ENCODE measurements around the gene BMERB1.

The BMERB1 gene

DNA sequence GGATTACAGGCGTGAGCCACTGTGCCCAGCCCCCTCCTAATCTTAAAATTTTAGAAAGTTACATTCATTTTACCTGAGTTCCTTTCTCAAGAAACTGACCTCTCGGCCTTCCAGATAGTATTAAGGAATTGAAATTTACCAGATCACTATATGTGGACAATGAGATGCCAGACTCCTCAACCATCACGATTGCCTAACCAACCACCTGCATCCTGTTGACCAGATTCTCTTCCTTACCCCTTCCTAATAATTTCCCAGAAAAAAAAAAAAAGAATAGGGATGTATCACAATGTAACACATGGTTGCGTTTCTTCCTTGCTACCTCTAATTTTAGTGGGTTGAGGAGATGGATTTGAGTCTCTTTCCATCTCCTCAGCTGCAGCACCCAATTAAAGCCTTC lies 72.1 kb downstream of the BMERB1 start:
- no peak for DNase-seq

DNA sequence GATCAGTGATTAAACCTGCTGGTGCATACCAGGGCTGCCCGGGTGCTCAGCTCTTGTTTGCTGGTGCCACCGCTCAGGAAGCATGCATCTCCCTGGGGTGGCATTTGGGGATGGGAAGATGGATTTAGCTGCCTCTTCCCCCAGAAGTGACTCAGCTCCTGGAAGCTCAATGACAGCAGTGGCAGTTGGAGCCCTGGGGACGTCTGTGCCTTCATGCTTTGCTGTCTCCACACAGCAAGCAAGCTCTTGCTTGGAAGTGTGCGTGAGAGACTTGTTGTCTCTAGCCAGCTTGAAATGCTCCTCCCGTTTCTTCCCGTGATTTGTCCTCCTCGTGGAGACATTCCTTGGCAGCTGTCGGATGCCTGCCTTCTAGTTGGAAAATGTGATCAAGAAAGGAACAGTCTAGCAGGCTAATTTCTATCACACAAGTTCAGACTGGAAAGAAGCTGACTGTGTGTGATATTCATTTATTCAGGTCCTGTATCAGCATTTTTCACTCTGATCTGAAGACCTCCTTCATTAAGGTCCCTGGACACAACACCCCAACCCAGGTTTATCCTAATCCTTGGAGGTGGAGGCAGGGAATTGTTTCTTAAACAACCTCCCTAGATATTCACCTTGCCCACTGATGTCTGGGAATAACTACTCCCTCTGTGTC lies 73.0 kb downstream of the BMERB1 start:
- peak; percentile 71 for DNase-seq

DNA sequence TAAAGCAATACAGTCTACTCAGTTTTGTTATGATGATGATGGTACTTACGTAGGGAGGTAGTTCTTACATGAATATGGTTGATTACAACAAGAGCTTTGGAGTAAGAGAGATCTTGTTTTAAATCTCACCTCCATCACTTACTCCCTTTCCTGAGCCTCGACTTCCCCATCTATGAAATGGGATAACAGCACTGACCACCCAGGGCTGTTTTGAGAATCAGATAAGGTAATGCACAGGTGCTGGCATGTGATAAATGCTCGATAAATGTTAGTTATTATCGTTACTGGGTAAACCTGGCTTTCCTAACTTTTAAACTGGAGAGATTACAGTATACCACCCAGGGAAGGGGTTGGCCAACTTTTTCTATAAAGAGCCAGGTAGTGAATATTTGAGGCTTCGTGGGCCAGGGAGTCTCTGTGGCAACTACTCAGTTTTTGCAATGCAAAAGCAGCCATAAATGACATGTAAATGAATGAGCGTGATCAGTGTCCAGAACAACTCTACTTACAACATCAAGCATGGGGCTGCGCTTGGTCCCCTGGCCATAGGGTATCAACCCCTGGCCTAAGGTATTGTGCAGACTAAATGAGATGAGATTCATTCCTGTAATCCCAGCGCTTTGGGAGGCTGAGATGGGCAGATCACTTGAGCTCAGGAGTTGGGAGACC lies 73.7 kb downstream of the BMERB1 start:
- DNase-seq: no peak

DNA sequence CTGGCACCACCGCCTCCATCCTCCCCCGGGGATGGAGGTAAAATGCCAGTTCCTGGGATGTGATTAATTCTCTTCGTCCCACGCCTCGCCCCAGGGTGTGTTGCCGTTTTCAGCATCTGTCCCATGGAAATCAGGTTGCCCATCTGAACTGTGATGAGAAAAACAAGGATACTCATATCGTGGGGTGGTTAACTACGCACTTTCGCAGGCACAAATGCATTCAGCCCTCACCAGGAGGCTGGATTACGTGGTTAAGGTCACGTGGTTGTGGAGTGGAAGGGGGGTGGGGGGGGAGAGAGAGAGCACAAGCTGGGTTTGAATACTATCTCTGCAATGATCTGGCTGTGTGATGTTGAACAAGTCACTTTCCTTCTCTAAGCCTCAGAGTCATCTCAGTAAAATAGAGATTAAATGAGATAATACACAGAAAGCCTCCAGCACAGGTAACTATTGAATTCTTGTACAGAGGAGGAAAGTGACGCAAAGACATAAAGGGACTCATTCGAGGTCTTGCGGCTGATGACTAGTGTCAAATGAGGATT lies 74.7 kb downstream of the BMERB1 start:
- DNase-seq: peak; percentile 49

DNA sequence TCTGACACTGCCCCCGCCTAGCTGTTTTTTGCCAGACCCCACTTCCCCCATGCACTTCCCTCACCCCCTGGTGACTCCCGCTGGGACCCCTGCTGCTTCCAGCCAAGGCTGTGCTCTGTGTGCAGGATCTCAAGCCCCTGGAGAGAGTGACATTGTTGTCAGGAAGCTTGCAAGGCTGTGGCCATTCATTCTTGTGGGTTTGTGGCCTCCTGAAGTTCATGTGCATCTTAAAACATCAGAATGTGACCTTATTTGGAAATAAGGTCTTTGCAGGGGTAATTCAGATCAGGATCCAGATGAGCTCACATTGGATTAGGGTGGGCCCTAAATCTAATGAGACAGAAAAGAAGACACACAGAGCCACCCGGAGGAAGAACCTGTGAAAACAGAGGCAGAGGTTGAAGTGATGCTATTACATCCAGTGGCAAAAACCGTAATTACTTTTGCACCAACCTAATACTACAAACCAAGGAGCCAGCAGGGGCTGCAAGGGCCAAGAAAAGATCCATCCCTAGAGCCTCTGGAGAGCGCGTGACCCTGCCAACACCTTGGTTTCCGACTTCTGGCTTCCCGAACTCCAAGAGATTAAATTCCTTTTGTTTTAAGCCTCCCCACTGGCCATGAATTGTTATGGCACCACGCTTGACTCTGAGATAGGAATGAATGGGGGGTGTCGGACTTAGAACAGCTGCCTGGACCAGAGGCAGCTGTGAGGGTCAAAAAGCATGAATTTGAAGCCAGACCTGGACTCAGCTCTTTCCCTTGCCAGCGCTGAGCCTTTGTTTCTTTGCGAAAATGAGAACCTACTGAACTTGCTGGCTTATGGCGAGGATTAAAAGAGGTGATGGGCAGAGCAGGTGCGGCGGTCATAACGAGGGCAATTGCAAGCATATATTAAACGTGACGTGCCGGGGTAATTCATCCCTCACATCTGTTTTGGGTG lies 75.5 kb downstream of the BMERB1 start:
- peak; percentile 94 for DNase-seq

DNA sequence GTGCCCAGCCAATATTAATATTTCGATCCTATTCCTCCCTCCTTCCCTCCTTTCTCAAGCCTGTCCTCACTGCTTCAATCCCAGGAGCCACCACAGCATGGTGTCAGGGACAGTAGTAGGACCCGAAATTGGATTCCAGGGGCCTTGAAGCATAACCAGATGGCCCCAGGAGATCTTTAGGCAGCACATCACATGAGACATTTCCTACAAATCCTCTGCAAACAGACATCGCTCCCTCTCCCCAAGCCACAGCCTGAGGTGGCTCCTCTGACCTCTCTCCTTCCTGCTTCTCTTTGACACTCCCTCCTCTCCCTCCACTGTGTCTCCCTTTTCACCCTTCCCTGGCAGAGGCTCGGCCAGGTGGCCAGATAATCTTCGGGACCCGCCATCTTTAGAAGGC lies 76.6 kb downstream of the BMERB1 start:
- DNase-seq: no peak

DNA sequence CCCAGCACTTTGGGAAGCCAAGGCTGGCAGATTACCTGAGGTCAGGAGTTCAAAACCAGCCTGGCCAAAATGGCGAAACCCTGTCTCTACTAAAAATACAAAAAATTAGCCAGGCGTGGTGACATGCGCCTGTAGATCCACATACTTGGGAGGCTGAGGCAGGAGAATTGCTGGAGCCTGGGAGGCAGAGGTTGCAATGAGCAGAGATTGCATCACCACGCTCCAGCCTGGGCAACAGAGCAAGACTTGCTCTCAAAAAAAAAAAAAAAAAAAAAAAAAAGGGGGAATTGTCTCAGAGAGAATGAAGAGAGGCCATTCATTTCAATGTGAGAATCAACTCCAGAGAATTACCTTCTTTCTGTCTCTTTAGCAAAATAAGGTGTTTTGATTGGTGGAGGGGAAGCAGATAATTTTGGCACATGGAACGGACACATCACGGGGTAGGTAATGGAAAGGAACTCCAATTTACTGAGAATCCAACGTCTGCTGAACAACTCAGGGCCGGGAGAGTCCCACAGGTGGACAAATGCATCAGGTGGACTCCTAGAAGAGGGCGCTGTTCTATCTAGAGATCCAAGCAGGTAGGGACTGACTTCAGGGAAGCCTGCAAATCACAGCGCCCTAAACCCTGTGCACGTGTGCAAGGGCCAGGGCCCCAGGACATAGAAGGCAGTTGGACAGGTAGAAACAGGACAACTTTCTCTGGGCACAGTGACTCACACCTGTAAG lies 77.5 kb downstream of the BMERB1 start:
- no peak for DNase-seq

DNA sequence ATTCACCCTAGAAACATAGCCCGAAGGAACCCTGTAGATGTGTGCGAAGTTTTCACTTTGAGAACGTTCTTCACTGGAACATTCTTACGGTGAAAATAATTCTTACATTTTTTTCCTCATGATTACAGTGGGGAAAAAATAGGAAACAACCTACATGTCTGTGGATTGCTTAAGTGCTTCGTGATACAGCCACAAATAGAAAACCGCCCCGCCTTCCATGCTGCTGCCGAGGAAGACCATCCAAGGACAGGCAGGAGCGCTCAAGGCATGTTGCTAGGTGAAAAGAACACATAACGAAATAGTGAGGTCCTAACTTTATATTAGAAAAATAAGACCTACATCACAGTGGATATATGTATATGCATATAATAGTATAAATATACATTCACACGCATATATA lies 78.8 kb downstream of the BMERB1 start:
- no peak for DNase-seq

DNA sequence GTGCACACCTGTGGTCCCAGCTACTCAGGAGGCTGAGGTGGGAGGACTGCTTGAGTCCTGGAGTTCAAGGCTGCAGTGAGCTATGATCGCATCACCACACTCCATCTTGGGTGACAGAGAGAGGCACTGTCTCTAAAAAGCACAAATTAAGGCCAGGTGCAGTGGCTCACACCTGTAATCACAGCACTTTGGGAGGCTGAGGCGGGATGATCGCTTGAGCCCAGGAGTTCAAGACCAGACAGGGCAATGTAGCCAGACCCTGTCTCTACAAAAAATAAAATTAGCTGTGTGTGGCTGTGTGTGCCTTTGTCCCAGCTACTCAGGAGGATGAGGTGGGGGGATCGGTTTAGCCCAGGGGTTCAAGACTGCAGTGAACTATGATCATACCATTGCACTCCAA lies 81.6 kb downstream of the BMERB1 start:
- DNase-seq: no peak

DNA sequence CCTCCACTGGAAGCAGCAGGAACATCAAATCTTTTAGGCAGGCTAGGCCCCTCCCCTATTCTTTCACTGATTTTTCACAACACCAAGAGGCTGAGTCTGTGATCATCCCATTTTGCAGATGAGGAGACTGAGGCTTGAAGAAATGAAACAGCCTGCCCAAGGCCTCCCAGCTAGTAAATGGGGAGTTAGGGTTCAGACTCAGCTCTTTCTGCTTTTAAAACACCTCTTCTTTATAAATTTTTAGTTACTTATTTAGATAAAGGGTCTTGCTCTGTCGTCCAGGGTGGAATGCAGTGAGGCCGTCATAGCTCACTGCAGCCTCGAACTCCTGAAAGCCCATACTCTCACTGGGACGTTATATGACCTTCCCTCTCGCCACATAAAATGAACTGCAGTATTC lies 82.2 kb downstream of the BMERB1 start:
- no peak for DNase-seq

DNA sequence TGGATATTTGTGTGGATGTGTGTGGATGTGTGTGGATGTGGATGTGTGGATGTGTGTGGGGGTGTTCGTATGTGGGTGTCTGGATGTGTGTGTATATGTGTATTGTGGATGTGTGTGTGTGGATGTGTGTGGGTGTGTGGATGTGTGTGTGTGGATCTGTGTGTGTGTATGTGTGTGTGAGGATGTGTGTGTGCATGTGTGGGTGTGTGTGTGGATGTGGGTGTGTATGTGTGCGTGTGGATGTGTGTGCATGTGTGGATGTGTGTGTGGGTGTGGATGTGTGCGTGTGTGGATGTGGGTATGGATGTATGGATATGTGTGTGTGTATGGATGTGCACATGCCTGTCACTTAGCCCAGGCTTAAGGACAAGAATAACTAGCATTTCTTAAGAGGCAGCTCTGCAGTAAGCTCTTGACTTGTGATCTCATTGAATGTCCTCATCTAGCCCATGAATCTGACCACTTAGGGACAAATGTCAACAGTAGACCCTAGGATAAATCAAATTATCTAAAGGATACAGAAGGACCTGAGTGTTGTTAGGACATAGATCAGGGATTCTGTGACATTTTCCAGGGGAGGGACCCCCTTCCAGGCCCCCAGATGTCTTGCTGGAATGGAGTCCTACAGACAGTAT lies 83.5 kb downstream of the BMERB1 start:
- DNase-seq: no peak

DNA sequence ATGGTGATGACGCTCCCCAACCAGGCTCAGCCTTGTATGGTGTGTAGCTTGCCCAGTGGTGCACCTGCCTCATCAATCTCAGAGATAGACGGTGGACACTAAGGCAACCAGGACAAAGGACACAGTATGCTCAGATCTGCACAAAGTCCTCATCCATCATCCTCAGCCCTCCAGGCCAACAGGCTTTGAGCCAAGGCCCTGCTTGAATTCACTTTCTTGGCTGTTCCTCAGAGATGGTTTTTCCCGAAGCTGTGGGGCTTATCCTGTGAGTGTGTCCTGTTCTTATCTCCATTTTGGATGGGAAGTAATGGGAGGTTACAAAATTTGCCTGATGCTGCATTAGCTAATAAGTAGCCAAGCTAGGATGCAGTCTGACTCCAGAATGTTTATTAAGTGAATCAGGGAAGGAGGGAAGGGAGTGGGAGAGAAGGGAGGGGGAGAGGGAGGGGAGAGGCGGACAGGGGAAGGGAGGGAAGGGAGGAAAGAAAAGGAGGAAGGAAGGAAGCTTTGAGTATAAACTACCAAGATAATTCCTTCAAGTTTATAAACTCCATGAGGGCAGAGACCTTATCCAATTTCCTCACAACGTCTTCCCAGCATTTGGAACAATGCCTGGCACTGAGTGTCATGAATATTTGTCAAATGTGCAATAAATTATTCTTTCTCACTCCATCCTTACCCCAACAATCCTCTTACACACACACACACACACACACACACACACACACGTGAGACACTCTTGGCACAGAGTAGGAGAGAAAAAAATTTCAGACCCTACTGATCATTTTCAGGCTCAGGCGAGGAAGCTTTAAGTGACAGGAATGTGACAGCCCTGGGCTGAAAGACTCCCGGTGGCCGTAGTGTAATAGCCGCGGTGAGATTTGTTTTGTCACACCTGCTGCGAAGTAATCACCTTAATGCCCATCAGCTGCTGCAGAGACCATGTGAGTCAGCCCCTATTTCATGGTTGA lies 84.3 kb downstream of the BMERB1 start:
- peak; percentile 77 for DNase-seq

DNA sequence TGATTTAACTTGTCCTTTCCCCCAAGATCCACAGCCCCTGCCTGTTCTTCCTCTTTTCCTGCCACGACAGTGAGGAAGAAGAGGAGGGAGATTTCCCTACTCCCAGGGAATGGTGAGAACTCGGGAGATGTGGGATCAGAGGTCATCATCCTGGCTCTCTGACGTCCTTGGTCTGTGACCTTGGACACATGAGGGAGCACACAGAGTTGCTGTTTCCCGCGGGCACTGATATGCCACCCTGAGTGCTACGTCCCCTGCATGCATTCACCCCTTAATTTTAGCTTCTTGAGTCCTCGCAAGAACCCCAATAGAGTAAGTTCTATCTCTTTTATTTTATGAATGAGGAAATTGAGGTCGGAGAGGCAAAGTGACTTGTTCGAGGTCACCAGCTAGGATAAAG lies 85.4 kb downstream of the BMERB1 start:
- no peak for DNase-seq

DNA sequence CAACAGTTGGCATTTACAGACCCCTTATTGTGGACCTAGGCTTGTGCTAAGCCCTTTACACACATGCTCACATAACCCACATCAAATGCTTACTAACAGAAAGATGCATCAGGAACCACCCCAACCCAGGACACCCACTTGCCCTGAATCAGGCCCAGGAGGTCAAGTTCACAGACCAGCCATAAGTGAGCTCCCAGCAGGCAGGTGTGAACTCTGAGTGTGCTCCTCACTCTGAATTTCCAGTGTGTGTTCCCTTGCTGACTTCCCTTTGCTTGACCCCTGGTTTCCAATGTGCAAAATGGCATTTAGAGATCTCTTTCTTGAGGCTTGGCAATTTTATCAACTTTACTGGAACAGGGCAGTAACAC lies 87.0 kb downstream of the BMERB1 start:
- DNase-seq: no peak

DNA sequence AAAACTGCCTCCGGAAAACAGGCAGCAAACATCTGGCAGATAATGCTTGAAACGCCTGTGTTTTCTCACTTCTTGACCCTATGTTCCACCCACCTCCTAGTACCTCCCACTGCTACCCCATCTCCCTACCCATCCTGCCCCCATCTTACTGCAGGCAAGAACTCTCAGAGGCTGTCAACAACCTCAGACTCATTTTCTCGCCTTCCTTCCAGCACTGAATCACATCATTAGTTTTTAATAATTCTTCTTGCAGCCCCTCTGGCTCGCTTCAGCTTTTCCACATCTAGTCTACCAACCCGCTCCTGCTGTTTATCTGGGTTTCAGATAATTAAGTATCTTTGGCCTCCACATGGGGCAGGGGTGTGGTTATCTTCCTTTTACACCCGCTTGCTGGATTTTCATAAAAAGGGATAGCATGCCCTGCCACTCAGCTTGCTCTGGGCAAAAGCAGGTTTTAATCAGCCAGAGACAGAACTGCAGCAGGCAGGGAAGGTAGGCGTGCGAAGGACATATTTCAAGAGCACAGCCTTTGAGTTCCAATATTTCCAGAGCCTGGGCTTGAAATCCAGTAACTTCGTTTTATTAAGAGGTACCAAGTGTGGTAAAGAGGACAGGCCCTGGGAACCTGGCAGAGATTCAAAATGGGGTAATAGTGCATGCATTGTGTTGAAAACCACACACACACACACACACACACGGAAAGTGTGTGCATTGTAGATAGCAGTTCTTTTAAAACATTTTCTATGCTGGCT lies 87.5 kb downstream of the BMERB1 start:
- no peak for DNase-seq

DNA sequence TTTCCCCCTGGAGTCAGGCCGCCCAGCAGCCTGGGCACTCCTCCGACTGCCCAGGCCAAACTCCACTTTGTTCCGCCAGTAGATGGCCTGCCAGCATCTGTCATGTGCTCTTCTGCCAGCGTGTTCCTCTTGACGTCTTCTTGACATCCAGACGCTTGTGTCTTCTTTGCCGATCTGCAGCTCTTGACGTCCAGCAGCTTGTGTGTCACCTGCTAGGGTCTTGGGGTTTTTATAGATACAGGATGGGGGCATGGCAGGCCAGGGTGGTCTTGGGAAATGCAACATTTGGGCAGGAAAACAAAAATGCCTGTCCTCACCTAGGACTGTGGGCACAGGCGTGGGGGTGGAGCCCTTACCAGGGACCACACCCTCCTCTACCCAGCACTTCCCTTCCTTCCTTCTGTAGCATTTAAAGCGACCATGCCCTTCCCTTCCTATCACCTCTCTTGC lies 88.7 kb downstream of the BMERB1 start:
- DNase-seq: no peak

DNA sequence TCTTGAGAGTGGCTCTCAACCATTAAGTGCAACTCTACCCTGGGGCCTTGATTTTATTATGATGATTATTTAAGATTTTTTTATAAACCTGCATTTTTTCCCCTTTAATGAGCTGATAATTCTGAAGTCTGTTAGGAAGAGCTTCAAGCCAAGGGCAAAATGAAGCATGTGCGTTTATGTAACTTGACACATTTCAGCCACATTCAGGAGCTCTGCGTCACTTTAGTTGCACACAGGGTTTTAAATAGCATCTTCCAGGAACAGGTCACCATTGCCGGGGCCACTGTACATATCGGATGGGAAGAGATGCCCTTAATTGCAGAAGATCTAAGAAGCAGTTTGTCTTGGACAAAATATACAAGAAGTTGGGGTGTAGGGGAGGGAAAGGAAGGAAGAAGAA lies 89.6 kb downstream of the BMERB1 start:
- no peak for DNase-seq

DNA sequence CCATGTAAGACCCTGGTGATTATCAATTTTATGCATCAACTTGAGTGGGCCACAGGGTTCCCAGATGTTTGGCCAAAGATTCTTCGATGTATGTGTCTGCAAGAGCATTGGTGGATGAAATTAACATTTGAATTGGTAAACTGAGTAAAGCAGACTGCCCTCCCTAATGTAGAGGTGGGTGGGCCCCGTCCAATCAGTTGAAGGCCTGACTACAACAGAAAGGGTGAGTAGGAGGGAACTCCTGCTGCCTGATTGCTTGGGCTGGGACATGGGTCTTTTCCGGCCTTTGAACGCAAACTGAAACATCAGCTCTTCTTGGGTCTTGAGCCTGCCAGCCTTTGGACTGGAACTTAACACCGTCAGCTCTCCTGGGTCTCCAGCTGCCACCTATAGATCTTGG lies 90.6 kb downstream of the BMERB1 start:
- no peak for DNase-seq

DNA sequence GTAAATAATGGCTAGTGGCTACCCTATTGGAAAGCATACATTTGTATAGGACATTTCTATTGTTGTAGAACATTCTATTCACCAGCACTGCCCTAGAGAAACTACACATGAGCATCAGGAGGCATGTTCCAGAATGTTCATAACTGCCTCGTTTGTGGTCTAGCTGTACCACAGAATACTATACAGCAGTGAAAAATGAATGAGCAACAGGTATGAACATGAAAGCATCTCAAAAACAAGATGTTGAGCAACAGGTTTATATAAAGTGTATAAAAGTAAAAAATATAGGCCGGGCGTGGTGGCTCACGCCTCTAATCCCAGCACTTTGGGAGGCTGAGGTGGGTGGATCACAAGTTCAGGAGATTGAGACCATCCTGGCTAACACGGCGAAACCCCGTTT lies 91.7 kb downstream of the BMERB1 start:
- DNase-seq: no peak

DNA sequence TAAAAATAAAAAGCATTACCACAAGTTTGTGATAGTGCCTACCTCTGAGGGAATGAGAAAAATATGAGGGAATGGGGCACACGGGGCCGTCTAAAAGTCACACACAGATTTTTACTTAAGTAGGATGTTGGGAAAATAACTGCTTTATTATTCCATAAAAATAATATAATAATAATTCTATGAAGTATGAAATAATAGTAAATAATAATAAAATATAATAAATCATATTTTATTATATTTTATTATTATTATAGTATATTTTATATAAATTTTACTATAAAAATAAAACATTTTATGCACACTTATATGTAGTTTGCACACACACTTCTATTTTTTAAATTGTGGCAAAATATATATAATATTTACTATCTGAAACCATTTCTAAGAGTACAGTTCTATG lies 92.3 kb downstream of the BMERB1 start:
- DNase-seq: no peak
